HG03439 (cell line): ENCODE data around the gene ZNF629.

ENCODE experiments used
- ATAC-seq: cut with Tn5 transposase; IDR thresholded peaks from one replicate; pipeline ENCODE4 v1.9.1; 2021; ENCODE audit warnings: mild to moderate bottlenecking, moderate library complexity; ENCODE audit not compliant: unreplicated experiment

ZNF629 gene

DNA sequence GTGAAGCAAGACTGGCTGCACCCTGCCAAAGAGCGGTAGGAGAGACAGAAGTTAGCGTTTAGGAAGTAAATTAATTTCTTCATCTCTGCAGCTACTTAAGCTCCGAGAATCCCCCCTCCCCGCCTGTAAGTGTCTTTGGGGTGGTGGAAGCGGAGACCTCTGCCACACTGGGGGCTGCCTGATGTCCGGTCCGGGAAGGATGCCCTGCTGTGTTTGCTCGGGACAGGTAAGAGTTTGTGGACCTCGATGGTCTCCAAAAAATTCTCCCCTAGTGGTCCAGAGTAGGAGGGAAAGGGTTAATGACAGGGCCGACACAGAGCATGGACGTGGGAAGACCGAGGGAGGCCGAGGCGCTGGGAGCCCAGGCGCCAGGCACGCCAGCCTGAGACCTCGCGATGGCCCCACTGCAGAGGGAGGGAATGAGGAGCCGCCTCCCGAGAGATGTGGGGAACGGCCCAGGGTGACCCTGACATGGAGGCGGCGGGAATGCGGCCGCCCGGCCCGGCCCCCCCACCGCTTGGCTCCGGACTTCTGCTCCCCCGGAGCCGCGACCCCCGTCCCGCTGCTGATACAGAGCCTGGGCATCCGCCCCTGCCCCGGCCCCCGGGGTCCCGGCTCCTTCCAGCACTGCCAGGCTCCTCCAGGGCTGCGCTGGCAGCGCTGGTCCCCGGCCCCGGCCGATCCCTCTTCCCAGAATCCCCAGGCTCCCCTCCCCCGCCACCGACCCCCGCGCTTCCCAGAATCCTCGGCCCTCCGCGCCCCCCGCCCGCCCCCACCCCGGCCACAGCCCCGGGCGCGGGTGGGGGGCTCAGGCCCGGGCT, 680 bp downstream of the ZNF629 start:
- ATAC-seq = no peak

DNA sequence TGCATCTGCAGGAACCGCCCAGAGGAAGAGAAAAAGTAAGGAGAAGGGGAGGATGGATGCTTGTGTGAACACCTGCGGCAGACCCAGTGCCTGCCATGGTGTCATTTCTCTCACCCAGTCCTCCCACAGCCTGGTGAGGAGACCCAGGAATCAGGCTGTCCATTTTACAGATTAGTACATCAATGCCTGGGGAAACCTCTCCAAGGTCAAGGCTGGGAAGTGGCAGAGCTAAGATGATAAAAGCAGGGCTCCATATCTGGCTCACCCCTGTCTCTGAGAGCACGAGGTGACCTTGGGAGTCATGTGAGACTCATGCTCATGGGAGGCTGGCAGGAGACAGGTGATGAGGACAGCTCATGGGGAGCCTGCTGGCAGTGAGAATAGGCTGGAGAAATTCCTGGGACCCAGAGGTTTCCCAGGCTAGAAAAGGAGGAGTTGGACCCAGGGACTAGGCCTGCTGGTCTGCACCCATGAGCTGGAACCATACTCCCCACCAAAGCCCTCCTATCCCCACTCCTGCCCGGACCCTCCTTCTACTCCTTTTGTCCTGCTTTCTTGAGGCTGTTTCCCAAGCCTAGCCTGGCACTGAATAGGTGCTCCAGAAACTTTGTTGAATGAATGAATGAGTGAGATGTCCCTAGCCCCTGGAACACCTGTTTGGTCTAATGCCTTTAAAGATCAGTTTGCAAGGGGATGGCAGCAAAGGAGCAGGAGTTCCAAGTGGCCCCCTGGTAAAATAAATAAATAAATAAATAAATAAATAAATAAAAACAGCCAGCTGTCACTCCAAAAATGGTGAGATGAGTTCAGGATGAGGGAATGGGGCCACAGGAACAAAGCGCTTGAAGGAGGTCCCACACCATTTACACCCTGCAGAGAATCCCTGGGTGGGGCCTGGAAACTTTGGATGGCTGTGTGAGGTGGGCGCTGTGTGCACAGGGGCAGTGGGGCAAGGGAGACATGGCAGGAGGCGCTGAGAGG, 1.6 kb downstream of the ZNF629 start:
- ATAC-seq = no peak

DNA sequence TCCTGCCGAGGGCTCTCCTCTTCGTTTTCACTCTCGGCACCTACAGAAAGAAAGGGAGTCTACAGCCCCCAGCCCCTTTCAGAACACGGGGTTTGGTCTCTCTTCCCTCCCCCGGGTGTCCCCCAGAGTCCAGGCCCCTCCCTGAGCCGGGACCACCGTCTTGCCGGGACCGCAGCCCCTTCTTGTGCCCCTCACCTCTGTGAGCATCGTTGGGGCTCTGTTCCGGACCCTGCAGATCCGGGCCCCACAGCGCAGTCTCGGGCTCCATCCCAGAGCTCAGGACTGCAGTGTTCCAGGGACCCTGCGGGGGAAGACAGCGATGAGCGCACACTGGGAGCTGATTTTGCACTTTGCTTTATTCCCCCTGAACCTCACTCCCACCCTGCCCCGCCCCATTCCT, 2.8 kb downstream of the ZNF629 start:
- ATAC-seq = no peak

DNA sequence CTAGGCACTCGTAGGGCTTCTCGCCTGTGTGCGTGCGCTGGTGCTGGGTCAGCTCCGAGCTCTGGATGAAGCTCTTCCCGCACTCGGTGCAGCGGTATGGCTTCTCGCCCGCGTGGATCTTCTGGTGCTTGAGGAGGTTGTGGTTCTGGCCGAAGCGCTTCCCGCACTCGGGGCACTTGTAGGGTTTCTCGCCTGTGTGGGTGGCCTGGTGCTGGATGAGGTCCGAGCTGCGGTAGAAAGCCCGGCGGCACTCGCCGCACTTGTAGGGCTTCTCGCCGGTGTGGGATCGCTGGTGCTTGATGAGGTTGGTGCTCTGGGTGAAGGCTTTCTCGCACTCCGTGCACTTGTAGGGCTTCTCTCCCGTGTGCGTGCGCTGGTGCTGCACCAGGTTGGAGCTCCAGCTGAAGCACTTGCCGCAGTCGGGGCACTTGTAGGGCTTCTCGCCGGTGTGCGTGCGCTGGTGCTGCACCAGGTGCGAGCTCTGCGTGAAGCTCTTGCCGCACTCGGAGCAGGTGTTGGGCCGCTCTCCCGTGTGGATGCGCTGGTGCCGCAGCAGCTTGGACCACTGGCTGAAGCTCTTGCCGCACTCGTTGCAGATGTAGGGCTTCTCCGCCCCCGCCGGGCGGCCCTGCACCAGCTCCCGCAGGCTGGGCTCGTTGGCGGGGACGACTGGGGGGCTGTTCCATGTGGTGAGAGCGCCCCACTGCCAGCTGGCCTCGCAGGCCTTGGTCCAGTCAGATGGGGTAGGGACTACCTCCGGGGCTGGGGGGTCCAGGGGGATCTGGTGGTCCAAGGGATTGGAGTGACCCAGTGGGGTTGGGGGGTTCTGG, 3.5 kb downstream of the ZNF629 start:
- ATAC-seq = no peak

DNA sequence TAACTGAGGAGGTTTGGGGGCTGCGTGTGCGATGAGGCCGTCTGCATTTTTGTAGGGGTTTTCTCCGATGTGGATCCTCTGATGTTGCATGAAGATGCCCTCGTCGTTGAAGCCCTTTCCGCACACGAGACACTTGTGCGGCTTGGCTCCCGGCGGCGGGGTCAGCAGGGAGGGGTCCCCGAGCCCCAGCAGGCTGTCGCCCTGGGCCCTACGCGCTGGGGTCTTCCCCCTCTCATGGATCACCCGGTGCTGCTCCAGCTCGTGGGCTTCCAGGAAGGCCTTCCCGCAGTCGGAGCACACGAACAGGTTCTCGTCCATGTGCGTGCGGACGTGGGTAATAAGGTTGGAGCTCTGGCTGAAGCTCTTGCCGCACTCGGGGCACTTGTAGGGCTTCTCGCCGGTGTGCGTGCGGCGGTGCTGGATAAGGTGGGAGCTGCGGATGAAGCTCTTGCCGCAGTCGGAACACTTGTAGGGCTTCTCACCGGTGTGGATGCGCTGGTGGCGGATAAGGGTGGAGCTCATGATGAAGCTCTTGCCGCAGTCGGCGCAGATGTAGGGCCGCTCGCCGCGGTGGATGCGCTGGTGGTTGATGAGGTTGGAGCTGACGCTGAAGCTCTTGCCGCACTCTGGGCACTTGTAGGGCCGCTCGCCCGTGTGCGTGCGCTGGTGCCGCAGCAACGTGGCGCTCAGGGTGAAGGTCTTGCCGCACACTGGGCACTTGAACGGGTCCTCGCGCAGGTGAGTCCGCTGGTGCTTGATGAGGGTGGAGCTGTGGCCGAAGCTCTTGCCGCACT, 4.3 kb downstream of the ZNF629 start:
- ATAC-seq = no peak

DNA sequence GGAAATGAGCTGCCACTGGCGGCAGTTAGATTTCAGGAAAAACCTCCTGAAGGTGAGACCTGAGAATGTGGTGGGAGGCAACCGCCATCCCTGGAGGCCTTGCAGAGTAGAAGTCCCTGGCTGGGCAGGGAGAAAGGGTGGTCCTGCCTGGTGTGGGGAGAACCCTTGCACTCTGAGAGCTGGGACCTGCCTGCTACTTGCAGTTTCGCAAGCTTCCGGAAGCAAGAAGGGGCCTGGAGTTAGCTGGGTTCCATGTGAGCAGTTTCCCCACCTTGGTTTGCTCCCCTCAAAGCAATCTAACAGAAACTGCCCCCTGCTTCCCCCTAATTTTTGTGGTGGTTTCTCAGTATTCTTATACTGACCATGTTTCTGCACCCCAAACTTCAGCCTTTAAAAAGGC, 6.5 kb downstream of the ZNF629 start:
- ATAC-seq = no peak

DNA sequence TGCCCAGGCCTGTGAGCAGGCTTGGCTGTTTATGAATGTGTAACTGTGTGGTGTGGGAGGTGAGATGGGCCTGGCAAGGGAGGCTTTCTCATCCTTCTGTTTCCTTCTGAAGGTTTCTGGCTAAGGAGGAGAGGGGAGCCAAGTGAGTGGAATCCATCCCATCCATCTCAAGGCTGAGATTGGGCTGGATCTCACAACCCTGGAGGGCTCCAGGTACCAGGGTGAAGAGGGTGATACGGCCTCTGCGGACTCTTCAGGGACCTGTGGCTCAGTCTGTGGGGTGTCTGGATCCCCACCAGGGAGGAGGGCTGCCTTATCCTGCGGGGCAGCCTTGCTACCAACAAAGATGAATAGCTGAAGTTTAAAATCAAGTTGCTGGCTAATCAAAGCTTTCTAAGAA, 7.0 kb downstream of the ZNF629 start:
- ATAC-seq = no peak

DNA sequence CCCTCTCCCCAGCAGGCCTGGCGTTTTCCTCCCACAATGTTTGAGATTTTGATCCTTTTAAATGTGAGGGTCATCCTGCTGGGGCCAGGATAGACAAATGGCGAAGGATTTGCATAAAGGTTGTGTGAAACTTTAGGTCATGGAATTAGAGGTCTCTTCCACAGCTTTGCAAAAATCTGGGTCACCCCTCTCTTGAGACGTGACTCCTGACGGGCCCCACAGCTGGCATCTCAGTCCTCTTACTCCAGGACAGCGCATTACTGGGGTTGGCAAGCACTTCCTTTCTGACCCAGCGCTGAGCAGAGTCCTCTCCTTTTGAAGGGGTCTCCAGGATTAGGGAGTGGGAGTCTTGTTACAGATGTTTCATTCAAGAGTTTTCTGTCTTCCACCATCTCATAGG, 7.4 kb downstream of the ZNF629 start:
- no peak for ATAC-seq

DNA sequence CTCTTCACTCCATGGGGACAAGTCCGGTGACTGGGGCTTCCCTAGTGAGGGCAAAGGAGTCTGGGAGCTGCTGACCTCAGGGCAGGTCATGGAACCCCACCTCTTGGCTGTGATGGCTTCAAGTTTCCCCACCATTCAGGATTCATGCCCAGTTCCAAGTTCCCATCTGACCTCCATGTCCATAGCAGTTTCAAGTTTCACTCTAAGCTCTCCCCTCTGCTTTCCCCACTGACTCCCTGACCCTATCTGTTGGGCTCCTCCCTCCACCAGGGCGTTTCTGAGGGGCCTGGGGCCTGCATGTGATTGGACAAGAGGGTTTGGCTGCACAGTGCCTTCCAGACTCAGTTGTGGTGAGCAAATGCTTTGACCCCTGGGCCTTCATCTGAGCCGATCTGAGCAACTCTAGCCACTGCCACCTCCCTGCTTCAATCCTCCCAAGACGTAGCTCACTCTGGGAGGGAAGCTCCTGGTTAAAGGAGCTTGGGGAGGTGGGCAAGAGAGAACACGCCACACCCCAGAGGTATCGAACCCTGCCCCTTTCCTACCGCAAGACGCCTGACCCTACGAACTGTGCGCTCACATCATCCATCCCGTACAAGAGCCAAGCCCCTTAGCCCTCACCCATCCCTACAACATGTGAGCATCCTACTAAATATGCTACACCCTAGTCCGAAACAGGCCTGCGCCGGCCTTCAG, 8.3 kb downstream of the ZNF629 start:
- ATAC-seq = no peak

DNA sequence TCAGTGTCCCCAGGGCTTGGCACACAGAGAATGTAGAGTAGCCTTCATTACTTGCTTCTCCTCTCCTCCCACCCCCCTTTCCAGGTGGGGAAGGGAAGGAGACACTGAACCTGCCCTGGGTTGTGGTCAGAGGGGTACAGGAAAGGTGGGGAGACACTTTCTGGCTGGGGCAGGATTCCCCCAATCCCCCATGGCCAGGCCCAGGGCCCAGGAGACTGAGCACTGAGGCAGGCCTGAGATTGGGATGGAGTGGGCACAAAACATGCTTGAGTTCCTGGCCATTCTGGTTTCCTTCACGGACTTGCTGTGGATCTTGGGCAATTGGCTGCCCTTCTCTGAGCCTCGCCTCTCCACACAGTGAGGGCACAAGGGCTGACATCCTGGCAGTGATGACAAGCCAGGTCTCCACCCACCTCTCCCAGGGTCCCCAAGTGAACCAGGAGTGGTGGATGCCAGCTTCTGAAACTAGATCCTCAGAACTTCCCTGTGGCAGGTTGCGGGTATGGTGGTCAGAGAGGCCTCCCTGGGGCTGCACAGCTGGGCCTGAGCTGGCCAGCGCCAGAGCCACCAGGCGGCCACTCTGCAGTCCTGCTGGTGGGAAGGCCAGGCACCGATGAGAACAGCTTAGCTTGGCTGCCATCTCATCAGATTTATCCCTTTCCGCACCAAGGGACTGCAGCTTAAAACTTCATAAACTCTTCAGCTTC, 9.3 kb downstream of the ZNF629 start:
- no peak for ATAC-seq

DNA sequence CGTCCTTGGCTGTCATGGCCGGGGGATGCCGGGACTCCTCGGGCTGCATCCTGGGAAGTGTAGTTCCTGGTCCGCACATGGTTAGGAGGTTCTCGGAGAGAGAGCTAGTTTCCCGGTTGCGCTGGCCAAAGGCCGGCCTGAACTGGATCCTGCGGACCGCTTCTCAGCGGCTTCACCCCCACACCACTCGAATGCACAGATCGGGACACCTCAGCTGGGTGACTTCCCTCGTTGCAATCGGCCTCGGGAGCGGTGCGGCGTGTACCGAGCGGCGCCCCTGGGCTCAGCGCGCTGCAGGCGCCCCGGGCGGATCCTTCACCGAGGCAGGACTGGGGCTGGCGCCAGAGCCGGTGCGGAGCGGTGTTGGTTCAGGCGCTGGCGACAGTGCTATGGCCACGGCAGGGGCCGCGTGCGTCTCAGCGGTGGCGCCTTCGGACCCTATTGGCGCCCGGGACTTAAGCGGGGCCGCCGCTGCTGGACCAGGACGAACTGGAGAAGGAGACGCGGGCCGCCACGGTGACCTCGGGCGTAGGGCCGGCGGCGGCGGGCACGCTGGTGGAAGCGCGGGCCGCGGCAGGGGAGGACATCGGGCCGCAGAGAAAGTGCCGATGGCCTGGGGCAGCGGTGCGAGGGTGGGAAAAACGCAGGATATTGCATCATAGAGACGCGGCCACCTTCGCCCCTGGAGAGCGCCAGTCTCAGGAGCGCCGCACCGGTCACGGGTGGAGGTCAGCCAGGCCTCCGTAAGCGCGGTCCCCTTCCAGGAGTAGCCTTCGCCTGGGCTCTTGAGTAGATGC, 11.4 kb downstream of the ZNF629 start:
- ATAC-seq = no peak

DNA sequence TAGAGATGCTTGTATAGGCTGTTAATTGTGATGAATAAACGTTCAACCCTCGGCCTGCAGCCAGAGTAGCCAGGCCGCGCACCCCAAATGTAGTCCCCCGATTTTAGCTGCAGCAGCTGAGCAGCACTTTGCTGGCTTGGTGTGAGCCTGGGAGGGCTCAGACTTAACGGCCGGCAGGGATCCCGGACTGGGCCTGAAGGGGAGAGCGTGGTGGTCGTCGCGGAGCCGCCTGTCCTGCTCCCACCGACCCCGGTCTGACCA, 11.9 kb downstream of the ZNF629 start:
- ATAC-seq = no peak

DNA sequence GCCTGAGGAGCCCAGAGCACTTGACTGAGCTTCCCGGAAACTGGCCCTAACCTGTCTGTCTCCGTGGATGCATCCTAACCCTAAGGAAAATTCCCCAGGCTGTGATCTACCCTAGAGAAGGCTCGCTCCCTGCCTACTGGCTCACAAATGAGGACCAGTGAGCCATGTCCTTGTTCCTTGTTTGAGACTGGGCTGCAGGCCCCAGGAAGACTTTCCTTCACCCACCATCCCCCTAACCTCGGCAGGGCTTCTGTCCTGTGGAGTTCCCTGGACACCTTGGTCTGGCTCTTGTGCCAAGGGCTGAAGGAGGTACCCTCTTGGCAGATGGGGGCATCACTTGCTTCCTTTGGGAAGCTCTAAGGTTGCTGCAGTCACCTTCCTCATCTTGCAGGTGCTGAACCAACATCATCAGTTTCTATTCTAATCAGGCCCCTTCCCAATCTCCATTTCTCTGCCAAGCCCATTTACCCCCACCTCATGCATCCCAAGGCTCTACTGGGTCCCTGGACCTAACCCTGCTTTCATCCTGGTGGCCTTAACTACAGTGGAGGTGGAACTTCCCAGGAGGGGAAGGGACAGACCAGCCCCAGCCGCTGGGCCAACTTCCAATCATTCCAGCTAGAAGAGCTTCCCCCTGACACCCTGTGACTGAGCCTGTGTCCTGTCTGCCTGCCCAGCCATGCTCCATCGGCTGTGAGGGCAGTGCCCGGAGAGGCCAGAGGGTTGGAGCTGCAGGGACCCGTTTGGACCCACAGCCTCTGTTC, 12.5 kb downstream of the ZNF629 start:
- ATAC-seq = no peak

DNA sequence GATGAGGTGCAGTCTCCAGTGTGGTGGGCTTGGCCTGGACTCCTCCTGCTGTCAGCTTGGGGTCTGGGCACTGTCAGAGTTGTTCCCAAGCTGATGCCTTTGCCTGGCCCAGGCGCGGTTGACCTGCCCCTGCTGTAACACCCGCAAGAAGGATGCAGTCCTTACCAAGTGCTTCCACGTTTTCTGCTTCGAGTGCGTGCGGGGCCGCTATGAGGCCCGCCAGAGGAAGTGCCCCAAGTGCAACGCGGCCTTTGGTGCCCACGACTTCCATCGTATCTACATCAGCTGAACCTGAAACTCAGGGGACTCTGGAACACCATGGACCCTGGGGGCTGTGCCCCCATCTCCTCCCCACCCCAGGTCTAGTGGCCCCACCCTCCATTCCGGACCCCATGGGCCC, 13.2 kb downstream of the ZNF629 start:
- no peak for ATAC-seq

DNA sequence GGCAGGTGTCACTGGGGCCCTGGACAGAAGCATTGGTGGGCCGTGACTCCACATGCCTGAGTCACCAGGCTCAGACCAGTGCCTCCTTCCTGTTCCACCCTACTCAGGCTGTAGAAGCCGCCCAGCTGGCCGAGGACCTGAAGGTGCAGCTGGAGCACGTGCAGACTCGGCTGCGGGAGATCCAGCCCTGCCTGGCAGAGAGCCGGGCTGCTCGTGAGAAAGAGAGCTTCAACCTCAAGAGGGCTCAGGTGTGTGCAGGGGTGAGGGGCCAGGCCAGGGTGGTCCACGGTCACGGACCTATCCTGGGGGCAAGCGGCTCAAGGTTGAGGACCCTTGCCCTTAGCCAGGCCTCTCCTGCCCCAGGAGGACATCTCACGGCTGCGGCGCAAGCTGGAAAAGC, 15.3 kb downstream of the ZNF629 start:
- ATAC-seq = no peak

DNA sequence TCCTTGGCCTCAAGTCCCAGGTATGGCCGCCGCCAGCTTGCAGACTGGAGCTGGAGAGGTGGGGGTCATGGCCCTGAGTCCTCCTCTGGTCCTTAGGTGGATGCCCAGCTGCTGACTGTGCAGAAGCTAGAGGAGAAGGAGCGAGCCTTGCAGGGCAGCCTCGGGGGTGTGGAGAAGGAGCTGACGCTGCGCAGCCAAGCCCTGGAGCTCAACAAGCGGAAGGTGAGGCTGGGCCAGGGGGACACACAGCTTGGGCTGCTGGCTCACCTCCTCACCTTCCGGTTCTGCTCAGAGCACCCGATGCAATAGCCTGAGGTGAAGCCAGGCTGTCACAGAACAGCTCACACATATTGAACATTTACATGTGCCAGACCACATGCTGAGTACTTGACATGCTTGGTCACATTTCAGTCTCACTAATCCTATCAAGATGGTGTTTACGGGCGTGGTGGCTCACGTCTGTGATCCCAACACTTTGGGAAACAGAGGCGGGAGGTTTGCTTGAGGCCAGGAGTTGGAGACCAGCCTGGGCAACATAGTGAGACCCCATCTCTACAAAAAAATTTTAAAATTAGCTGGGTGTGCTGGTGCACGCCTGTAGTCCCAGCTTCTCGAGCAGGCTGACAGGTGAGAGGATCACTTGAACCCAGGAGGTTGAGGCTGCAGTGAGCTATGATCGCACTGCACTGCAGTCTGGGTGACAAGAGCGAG, 17.5 kb downstream of the ZNF629 start:
- no peak for ATAC-seq

DNA sequence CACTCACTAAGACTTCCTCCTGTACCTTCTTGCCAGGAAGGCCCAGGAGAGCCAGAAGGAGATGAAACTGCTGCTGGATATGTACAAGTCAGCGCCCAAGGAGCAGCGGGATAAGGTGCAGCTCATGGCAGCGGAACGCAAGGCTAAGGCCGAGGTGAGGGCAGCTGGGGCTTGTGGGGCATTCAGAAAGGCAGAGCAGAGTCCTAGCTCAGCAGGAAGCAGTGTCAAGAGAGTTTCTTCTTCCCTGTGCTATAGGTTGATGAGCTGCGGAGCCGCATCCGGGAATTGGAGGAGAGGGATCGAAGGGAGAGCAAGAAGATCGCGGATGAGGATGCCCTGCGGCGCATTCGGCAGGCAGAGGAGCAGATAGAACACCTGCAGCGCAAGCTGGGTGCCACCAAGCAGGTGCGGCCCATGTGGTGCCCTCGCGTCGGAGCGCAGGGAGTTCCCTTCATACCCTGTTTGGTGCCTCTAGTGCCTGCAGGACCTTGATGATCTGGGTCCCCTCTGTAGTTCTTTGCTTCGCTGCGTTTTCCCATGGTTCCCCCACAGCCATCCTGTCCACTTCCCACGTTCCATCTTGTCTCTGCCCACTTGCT, 18.3 kb downstream of the ZNF629 start:
- no peak for ATAC-seq
